ENCODE results near the gene WDR54.

DNA sequence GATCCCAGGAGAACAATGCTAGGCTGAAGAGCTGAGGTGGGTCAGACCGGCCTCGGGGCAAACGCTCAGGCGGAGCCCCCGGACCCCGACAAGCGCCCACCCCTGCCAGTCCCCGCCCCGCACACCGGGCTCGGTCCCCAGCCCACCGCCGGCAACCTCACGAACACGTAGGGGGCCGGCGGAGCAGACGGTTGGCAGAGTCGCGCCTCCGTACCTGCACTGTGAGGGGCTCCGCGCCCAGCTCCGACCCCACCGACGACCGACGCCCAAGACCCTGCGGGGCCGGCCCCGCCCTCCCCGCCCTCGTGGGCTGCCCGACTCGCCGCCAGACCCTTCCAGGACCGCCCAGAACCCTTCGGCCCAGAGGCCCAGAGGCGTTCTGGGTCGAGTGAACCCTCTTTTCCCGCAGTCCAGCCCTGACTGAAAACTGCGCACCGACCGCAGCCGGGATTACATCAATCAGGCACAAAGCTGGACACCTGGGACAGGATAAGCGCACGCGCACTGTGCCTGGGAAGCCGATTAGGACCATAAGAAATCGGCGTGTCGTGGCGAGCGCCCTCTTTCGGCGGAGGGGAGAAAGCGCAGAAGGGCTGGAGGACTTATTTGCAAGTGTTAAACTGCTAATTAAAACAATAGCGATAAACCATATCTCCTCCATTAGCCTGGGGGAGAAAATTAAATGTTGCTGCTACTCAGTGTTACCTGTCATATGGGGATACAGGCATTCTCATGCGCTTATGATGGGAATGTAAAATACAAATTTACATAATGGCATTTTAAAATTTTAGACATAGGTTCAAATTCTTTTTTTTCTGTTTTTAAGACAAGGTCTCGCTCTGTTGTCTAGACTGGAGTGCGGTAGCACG lies 29.7 kb upstream of the WDR54 start:
- TF ChIP-seq TCF7L2 (IDR thresholded peaks at IDR 0.05; ENCODE audit: low read depth, low read length) (no peak), CTCF (IDR thresholded peaks at IDR 0.05) (peak; percentile 99), SIN3A (IDR thresholded peaks at IDR 0.05; ENCODE audit: borderline replicate concordance, insufficient read depth, low read depth, low read length) (peak; percentile 49; the same call in 1 of the 2 replicates), REST (IDR thresholded peaks at IDR 0.05; ENCODE audit: insufficient read depth in 1 of 2, low read depth in 2 of 2, low read length in 1 of 2) (peak in 1 of 2 experiments; percentile 67; a peak in 1 of 4 replicates), POLR2AphosphoS5 (IDR thresholded peaks at IDR 0.05; ENCODE audit: low read depth, low read length) (no peak; the same call in none of the 2 replicates)
